VCaP (cell line): ENCODE measurements around the gene SYCE1L.
"Not testable (repeated sequence)": the region's sequence is repeated elsewhere in the genome, so short reads cannot be mapped to it uniquely, and the experiment has no call there.

Source experiments
- H3K27ac ChIP-seq: fragments of 450-650 bp; 2 replicates; pipeline ENCODE4 v1.5.1; 2017
- CTCF ChIP-seq: fragments of 450-650 bp; conservative IDR thresholded peaks from 2 replicates; pipeline ENCODE4 v1.5.1; 2017; ENCODE audit warnings: mild to moderate bottlenecking, moderate library complexity

Gene SYCE1L

DNA sequence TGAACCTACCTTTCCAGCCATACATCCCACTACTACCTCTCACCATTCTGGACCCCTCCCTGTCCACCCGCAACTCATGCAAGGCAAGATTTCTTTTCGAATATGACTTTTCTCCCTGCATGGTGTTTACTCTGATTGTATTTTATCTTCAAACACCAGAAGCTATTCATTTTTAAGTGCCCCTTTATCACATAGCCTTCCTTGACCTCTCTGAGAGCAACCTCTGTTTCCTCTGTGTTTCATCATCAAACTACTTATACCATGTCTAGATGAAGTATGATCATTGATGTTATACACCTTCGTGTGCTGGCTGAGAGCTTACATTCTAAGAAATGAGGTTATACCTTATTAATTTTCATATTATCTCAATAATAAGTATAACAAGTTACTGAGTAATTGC is 31.8 kb downstream of the SYCE1L start:
- no peak overlapping the region for H3K27ac ChIP-seq
- TF ChIP-seq CTCF, result no peak

DNA sequence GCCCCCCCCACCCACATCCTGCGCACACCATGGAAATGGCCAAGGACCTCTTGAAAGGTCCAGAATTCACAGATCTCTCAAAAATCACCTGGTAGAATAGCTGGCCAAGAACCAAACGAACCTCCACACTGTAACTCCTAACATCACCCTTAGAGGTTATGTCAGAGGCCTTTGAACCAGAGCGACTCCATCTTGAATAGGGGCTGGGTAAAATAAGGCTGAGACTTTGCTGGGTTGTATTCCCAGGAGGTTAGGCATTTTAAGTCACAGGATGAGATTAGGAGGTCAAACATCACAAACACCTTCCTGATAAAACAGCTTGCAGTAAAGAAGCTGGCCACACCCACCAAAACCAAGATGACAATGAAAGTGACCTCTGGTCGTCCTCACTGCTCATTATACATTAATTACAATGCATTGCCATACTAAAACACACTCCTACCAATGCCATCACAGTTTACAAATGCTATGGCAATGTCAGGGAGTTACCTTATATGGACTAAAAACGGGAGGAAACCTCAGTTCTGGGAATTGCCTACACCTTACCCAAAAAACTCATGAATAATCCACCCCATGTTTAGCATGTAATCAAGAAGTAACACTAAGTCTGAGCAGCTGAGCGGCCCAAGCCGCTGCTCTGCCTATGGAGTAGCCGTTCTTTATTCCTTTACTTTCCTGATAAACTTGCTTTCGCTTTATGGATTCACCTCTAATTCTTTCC is 34.8 kb downstream of the SYCE1L start:
- TF ChIP-seq CTCF, result no peak
- no peak overlapping the region for H3K27ac ChIP-seq

GRCh38 chr16:77234611-77235010 is 35.4 kb downstream of the SYCE1L start:
- TF ChIP-seq CTCF, result no peak
- H3K27ac ChIP-seq, result no peak overlapping the region

DNA sequence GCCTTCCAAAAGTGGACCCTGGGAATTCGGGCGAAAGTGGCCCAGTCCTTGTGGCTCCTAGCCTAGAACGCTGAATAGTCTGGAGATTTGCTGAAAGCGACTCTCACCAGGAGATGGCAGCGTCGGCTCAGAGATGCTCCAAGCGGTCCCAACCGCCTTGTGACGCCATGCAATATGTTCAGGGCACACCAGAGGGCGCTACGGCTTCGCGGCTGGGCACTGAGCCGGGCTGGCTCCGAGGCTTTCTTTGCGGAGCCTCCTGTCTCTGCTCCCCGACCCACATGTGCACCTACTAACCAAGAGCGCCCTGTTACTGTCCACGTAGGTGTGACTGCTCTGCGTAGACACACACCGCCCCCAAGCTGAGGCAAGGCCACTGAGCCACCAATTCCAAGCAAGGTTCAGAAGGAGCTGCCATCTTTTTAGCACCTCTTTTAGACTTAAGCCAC is 36.9 kb downstream of the SYCE1L start:
- TF ChIP-seq CTCF, result peak; percentile 92
- no peak overlapping the region for H3K27ac ChIP-seq

DNA sequence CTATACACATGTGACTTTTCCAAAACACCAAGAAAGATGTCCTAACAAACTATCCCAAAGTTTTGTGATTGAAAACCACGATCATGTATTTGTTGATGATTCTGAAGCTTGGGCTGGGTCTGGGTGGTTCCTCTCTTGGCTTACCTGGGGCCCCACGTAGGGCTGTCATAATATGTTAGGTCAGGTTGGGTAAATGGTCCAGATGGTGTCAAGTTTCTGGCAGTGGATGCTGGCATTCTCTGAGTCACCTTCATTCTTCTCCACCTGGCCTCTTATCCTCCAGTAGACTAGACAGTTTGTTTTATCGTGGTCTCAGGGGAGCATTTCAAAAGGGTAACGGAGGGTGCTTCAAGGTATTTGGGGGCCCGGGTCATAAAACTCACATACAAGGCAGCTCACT is 39.4 kb downstream of the SYCE1L start:
- H3K27ac ChIP-seq, result no peak overlapping the region
- no peak for TF ChIP-seq CTCF

GRCh38 chr16:77242471-77242870 is 43.3 kb downstream of the SYCE1L start:
- not testable (repeated sequence) for H3K27ac ChIP-seq

- H3K27ac ChIP-seq, result no peak overlapping the region
- TF ChIP-seq CTCF, result no peak
These were observed 46.9 kb downstream of the SYCE1L start for GRCh38 chr16:77246150-77246549.

- no peak overlapping the region for H3K27ac ChIP-seq
- TF ChIP-seq CTCF, result no peak
These were observed 51.2 kb downstream of the SYCE1L start for GRCh38 chr16:77250400-77250799.
